HUES48 (cell line): ENCODE measurements around the gene TLCD3B.

Source experiments
- H3K27ac ChIP-seq: one replicate; pipeline ENCODE4 v1.7.0; 2013; ENCODE audit warnings: low read depth, low read length, inconsistent platforms
- H3K27me3 ChIP-seq: 2 replicates; pipeline ENCODE4 v1.6.1; 2013; ENCODE audit warnings: mild to moderate bottlenecking, low read length; ENCODE audit not compliant: control insufficient read depth, insufficient read depth
- H3K36me3 ChIP-seq: 2 replicates; pipeline ENCODE4 v1.6.1; 2013; ENCODE audit warnings: low read length; ENCODE audit not compliant: control insufficient read depth, insufficient read depth
- H3K4me1 ChIP-seq: 2 replicates; pipeline ENCODE4 v1.6.1; 2013; ENCODE audit warnings: mild to moderate bottlenecking, low read length; ENCODE audit not compliant: control insufficient read depth, insufficient read depth
- H3K4me3 ChIP-seq: 2 replicates; pipeline ENCODE4 v1.5.1; 2013; ENCODE audit warnings: mild to moderate bottlenecking, low read depth, low read length
- H3K9ac ChIP-seq: 2 replicates; pipeline ENCODE4 v1.6.1; 2013; ENCODE audit warnings: mild to moderate bottlenecking, low read depth, low read length, moderate library complexity
- H3K9me3 ChIP-seq: 2 replicates; pipeline ENCODE4 v1.6.1; 2013; ENCODE audit warnings: low read length; ENCODE audit not compliant: control insufficient read depth, insufficient read depth

Gene TLCD3B

GRCh38 chr16:30040221-30040620, 9.2 kb upstream of the TLCD3B start:
- no peak overlapping the region for H3K4me3 ChIP-seq
- no peak overlapping the region for H3K9ac ChIP-seq
- H3K27ac ChIP-seq = no peak overlapping the region
- H3K27me3 ChIP-seq = peaks cover 3% of the 10 kb centered on the region; the same call in 1 of the 2 replicates
- H3K9me3 ChIP-seq = no peaks in the 10 kb centered on the region
- H3K36me3 ChIP-seq = no peaks in the 10 kb centered on the region
- H3K4me1 ChIP-seq = no peaks in the 10 kb centered on the region

GRCh38 chr16:30033270-30033669, 2.2 kb upstream of the TLCD3B start:
- Histone ChIP-seq H3K4me1 (peaks cover 22% of the 10 kb centered on the region), H3K27me3 (peaks cover 24% of the 10 kb centered on the region), H3K27ac (no peak overlapping the region), H3K36me3 (no peaks in the 10 kb centered on the region), H3K9ac (no peak overlapping the region), H3K4me3 (no peak overlapping the region), H3K9me3 (no peaks in the 10 kb centered on the region)

- peaks cover 24% of the 10 kb centered on the region for H3K27me3 ChIP-seq
- H3K4me1 ChIP-seq = peaks cover 22% of the 10 kb centered on the region
- H3K4me3 ChIP-seq = 0 out of 2 replicates have a peak overlapping the region, but pooled peaks have one; percentile 67
- H3K9me3 ChIP-seq = no peaks in the 10 kb centered on the region
- H3K36me3 ChIP-seq = no peaks in the 10 kb centered on the region
- no peak overlapping the region for H3K9ac ChIP-seq
- no peak overlapping the region for H3K27ac ChIP-seq
Observed at GRCh38 chr16:30032083-30032819, 1.2 kb upstream of the TLCD3B start.

- Histone ChIP-seq H3K27ac (no peak overlapping the region), H3K4me3 (peak overlapping the region; percentile 67), H3K36me3 (no peaks in the 10 kb centered on the region), H3K9ac (no peak overlapping the region), H3K9me3 (no peaks in the 10 kb centered on the region), H3K27me3 (peaks cover 24% of the 10 kb centered on the region), H3K4me1 (peaks cover 22% of the 10 kb centered on the region)
Observed at GRCh38 chr16:30031477-30031918, 427 bp upstream of the TLCD3B start.

GRCh38 chr16:30030011-30030685, 923 bp downstream of the TLCD3B start:
- Histone ChIP-seq H3K27me3 (peaks cover 21% of the 10 kb centered on the region), H3K4me1 (peaks cover 22% of the 10 kb centered on the region), H3K4me3 (peak overlapping the region; percentile 67), H3K27ac (no peak overlapping the region), H3K9ac (0 out of 2 replicates have a peak overlapping the region, but pooled peaks have one; percentile 14), H3K9me3 (no peaks in the 10 kb centered on the region), H3K36me3 (peaks cover 9% of the 10 kb centered on the region)

- no peak overlapping the region for H3K9ac ChIP-seq
- peaks cover 22% of the 10 kb centered on the region for H3K4me1 ChIP-seq
- H3K27ac ChIP-seq = no peak overlapping the region
- no peak overlapping the region for H3K4me3 ChIP-seq
- H3K36me3 ChIP-seq = peaks cover 10% of the 10 kb centered on the region
- peaks cover 20% of the 10 kb centered on the region for H3K27me3 ChIP-seq
- no peaks in the 10 kb centered on the region for H3K9me3 ChIP-seq
Observed at GRCh38 chr16:30028438-30029076, 2.5 kb downstream of the TLCD3B start.

GRCh38 chr16:30027588-30028437, 3.3 kb downstream of the TLCD3B start:
- H3K27ac ChIP-seq = no peak overlapping the region
- H3K27me3 ChIP-seq = peaks cover 14% of the 10 kb centered on the region
- peaks cover 10% of the 10 kb centered on the region for H3K36me3 ChIP-seq

GRCh38 chr16:30026449-30026848, 4.6 kb downstream of the TLCD3B start:
- Histone ChIP-seq H3K4me3 (no peak overlapping the region), H3K9me3 (no peaks in the 10 kb centered on the region), H3K36me3 (peaks cover 10% of the 10 kb centered on the region), H3K4me1 (peaks cover 15% of the 10 kb centered on the region; the same call in 1 of the 2 replicates), H3K27me3 (peaks cover 5% of the 10 kb centered on the region; the same call in 1 of the 2 replicates), H3K27ac (no peak overlapping the region), H3K9ac (no peak overlapping the region)

More at GRCh38 chr16:30027588-30028437, 3.3 kb downstream of the TLCD3B start:
- Histone ChIP-seq H3K4me3 (no peak overlapping the region), H3K9me3 (no peaks in the 10 kb centered on the region), H3K4me1 (peaks cover 22% of the 10 kb centered on the region), H3K9ac (no peak overlapping the region)

GRCh38 chr16:30025574-30025973, 5.5 kb downstream of the TLCD3B start:
- 0 out of 2 replicates have a peak, but pooled peaks cover 4% of the 10 kb centered on the region for H3K27me3 ChIP-seq
- H3K9me3 ChIP-seq = no peaks in the 10 kb centered on the region
- peaks cover 10% of the 10 kb centered on the region for H3K36me3 ChIP-seq
- no peak overlapping the region for H3K27ac ChIP-seq
- H3K4me1 ChIP-seq = peaks cover 12% of the 10 kb centered on the region; the same call in 1 of the 2 replicates
- no peak overlapping the region for H3K4me3 ChIP-seq
- H3K9ac ChIP-seq = no peak overlapping the region

GRCh38 chr16:30025156-30025555, 5.9 kb downstream of the TLCD3B start:
- Histone ChIP-seq H3K9ac (no peak overlapping the region), H3K27me3 (0 out of 2 replicates have a peak, but pooled peaks cover 4% of the 10 kb centered on the region), H3K36me3 (peaks cover 10% of the 10 kb centered on the region), H3K4me3 (no peak overlapping the region), H3K9me3 (no peaks in the 10 kb centered on the region), H3K4me1 (peaks cover 12% of the 10 kb centered on the region; the same call in 1 of the 2 replicates), H3K27ac (no peak overlapping the region)
